Stimulated activated CD8-positive, alpha-beta memory T cell treated with anti-CD3 and anti-CD28 coated beads, Interleukin-12 subunit alpha, Interleukin-12 subunit beta, amount 100 ng/mL, for 4 hours (primary cell): ENCODE data around the gene FAM3B.

Experiments
- DNase-seq: peaks from one replicate; pipeline ENCODE4 v3.0.0-alpha.2; 2020; ENCODE audit warnings: low read depth

The FAM3B gene

DNA sequence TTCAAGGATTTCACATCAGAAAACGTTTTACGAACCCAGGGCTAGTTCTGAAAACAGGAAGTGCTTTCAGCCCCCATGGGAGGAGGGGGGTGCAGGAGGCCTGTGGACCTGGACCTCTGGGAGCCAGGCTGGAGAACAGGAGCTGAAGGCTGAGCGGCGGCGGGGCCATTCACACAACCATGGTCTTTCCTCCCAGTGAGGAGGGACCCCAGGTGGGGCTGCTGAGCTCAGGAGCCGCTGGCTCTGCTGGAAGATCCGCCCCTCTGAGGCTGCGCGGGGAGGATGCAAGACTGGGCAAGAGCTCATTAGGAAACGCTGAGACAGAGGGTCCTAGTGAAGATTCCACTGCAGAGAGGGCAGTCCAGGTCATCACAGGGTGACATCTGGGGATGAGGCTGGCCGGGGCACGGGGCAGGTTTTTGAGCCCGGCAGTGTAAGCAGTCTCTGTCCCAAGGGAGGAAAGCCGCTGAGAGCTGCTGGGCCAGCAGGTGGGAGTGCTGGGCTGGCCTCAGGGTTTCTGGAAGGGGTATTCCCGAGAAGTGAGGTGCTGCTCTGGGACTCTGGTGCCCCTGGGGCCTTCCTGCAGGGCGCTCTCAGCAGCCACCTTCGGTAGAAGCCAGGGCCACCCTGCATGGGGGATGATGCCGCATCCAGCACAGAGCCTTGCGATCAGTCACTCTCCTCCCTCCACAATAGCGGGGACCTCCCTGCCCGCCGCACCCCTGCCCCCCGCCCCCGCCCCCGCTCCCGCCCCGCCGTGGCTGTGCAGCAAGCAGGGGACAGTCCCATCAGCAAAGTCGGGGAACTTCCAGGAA lies 52.7 kb downstream of the FAM3B start:
- DNase-seq, result no peak

- no peak for DNase-seq
These were observed 53.6 kb downstream of the FAM3B start for GRCh38 chr21:41369920-41370839.

DNA sequence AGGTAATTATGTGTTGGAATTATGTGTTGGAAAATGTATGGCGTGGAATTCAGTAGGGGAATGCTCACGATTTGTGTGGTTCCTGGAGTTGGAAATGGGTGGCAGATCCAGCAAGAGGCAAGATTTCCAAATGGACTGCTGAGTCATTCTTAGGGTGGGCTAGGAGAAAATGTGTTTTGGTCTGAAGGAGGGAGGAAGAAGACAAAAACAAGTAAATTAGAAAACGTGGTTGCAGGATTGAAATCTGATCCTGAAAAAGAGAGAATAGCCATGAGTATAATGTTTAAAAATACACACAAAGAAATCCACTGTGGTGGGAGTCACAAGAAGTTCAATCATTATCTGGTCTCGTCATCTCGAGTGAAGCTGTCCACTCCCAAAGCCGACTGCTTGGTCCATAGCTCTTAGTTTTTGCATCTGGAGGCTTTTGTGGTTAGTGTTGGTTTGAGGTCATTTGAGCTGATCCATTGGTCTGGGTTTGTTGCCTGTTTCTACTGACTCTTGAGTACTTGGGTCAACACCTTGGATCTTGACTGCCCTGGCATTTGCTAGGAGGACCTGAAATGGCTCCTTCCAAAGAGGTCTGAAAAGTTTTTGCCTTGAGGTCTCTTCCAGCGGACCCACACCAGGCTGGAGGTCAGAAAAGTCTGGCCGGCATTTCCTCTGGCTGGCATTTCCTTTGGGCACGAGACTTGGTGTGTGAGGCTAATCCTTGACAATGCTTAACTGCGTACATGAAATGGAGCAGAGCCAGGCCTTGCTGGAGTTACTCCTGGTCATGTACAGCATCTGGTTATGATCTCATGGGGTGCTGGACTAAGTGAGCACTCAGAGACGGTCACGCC lies 54.5 kb downstream of the FAM3B start:
- no peak for DNase-seq

GRCh38 chr21:41371685-41372030 lies 55.1 kb downstream of the FAM3B start:
- no peak for DNase-seq

DNA sequence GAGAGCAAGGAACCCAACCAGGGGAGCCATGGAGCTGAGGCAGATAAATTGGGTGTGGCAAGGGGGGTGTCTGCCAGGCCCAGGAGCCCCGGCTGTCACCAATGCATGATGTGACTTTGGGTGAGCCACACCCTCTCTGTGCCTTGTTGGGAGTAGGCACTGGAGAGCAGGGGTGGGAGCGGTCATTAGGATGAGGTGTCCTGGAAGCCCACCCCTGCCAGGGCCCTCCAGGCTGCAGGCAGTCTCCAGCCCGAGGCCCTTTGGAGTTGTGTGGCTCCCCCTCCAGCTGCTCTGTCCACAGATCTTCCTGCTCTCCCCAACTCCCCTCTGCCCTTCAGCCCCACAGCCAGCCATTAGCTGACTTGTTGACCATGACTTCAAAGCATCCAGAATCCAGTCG lies 56.7 kb downstream of the FAM3B start:
- DNase-seq, result no peak

DNA sequence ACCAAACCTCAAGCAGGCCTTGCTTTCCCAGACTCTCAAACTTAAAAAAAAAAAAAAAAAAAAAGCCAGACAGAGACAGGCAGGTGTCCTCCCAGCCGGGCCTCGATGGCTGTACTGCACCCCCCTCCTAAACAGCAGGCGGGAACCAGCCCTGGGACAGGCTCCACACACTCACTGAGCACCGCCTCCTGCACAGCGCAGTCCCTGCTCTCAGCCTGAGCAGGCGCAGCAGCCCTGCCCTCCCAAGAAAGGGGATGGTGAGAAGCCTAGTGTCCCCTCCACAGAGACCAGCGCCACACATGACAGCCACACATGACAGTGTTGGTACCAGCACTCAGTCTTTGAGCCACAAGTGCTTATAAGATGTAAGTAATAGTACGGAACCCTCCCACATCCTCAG lies 57.2 kb downstream of the FAM3B start:
- no peak for DNase-seq

- DNase-seq, result no peak
These were observed 57.6 kb downstream of the FAM3B start for GRCh38 chr21:41374177-41374712.

DNA sequence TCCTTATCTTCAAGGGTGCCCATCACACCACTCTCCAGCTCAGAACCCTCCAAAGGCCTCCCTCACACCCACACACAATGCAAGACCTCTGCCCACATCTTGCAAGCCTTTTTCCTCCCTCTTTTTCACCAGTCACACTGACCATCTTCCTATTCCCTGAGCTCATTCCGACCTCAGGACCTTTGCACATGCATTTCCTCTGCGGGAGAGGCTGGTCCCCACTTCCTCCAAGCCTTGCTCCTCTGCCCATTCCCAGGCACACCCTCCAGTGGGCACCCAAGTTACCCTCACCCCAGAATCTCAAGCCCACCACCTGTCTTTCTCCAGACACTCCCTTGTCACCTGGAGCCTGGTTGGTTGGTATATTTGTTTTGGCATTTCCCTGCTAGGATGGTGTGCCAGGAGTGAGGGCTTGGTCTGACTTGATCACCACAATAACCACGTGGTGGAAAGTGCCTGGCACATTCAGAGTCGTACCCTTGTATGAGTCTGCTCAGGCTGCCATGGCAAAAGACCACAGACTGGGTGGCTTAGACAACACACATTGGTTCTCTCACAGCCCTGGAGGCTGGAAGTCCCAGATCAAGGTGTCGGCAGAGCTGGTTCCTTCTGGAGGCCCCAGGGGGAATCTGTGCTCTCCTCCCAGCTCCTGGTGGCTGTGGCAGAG lies 58.4 kb downstream of the FAM3B start:
- DNase-seq, result no peak

DNA sequence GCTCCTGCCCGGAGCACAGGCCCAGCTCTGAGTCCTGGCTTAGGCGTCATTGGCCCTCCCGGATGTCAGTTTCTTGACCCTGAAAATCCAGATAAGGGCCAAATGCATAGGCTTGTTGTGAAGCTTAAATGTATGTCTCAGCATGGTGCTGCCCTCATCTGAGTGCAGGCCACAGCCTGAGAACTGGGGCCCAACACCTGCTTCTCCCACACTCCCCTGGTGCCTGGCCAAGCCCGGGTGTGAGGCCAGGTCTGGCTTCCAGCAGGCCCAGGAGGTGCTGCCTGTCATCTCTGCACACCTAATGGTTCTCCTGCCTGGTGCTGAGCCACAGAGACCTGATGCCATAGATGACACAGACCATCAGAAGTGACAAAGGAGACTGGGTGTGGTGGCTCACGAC lies 59.3 kb downstream of the FAM3B start:
- no peak for DNase-seq

DNA sequence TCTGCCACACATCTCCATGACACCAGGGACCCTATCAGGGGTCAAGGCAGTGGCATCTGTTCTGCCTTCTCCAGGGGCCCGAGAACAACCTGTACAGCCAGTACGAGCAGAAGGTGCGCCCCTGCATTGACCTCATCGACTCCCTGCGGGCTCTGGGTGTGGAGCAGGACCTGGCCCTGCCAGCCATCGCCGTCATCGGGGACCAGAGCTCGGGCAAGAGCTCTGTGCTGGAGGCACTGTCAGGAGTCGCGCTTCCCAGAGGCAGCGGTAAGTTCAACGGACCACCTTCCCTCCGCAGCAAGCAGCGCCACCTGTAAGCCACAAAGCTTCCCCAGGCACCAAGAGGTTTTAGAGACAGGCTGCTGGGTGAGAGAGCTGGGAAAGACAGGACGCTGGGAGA lies 61.1 kb downstream of the FAM3B start:
- DNase-seq, result no peak

GRCh38 chr21:41378849-41379248 lies 62.2 kb downstream of the FAM3B start:
- no peak for DNase-seq

- DNase-seq, result no peak
These were observed 63.3 kb downstream of the FAM3B start for GRCh38 chr21:41379901-41380300.

GRCh38 chr21:41381731-41382130 lies 65.1 kb downstream of the FAM3B start:
- DNase-seq, result no peak

- no peak for DNase-seq
These were observed 70.6 kb downstream of the FAM3B start for GRCh38 chr21:41387042-41387819.

GRCh38 chr21:41387824-41388223 lies 71.2 kb downstream of the FAM3B start:
- DNase-seq, result no peak

- no peak for DNase-seq
These were observed 71.7 kb downstream of the FAM3B start for GRCh38 chr21:41388259-41388658.

- no peak for DNase-seq
These were observed 73.5 kb downstream of the FAM3B start for GRCh38 chr21:41390043-41390639.

- no peak for DNase-seq
These were observed 77.4 kb downstream of the FAM3B start for GRCh38 chr21:41393876-41394465.

GRCh38 chr21:41396558-41397075 lies 80.0 kb downstream of the FAM3B start:
- no peak for DNase-seq

- DNase-seq, result no peak
These were observed 80.9 kb downstream of the FAM3B start for GRCh38 chr21:41397471-41397891.
